AG04450 (cell line): ENCODE results near the gene DDX52. TPM values are rescaled to one million over a fixed set of nuclear protein-coding genes. Genes with fewer than 3 reads are reported as not detected.

Experiments used
- CTCF ChIA-PET: fragments of 300-600, 350-600 bp; formaldehyde crosslinking; extraction: SDS; loops from one replicate; lab custom pipeline; 2022; ENCODE audit warnings: antibody characterized with exemption, inconsistent platforms; lab: Charles Lee
- POLR2A ChIA-PET: fragments of 350-600 bp; formaldehyde crosslinking; extraction: SDS; loops from one replicate; lab custom pipeline; 2021; ENCODE audit warnings: antibody characterized with exemption, inconsistent platforms; lab: Yijun Ruan, JAX
- DNase-seq: peaks from one replicate; pipeline ENCODE4 v3.0.0-alpha.2; 2011; ENCODE audit warnings: low read depth, low spot score
- H3K27ac ChIP-seq: one replicate; pipeline ENCODE4 v1.5.1; 2012; ENCODE audit warnings: low read depth, low read length, control low read depth
- H3K27me3 ChIP-seq: one replicate; pipeline ENCODE4 v1.6.0; 2012; ENCODE audit warnings: low read length; ENCODE audit not compliant: control insufficient read depth, insufficient read depth
- H3K4me3 ChIP-seq: 2 replicates; pipeline ENCODE4 v1.5.1; 2011; ENCODE audit warnings: mild to moderate bottlenecking, low read depth, low read length, control low read depth
- H3K9me3 ChIP-seq: 2 replicates; pipeline ENCODE4 v1.5.1; 2012; ENCODE audit warnings: low read length; ENCODE audit not compliant: control insufficient read depth, insufficient read depth
- polyA plus RNA-seq: library from polyadenylated mRNA; depleted of rRNA; stranded (reverse); fragments of >200 nt; gene quantifications from 2 replicates; pipeline ENCODE4 v1.2.3, GENCODE V29; 2011; rRNA removed
- small RNA-seq: library from RNA; depleted of rRNA; stranded (forward); fragments of <200 nt; gene quantifications from one replicate; pipeline ENCODE3, GENCODE V24; 2012; ENCODE audit warnings: low read depth; ENCODE audit not compliant: insufficient read length
- TF ChIP-seq, protein P1 (sequence below): IDR thresholded peaks from 2 replicates; pipeline ENCODE4 v1.5.1; 2011; ENCODE audit warnings: low read depth, low read length, control low read depth, inconsistent platforms

DDX52 gene
- polyA plus RNA-seq, 1 experiment, result 31.8 TPM

DNA sequence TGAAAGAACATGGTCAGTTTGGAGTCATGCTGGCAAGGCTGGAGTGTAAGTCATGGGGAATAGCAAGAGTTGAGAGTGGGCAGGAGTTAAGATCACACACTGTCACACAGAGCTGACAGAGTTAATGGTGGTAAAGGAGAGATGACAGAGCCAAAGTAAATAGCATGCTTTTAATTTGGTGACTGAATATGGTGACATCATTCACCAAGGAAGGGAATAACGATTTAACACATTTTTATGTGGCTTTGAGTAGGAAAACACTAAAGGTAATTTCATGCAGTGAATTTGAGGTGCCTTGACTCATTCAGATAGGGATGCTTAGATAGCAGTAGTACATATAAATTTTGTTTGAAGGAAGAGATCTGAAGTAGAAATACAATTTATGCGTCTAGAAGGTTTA, 76.1 kb downstream of the DDX52 start:
- TF ChIP-seq, protein P1, sequence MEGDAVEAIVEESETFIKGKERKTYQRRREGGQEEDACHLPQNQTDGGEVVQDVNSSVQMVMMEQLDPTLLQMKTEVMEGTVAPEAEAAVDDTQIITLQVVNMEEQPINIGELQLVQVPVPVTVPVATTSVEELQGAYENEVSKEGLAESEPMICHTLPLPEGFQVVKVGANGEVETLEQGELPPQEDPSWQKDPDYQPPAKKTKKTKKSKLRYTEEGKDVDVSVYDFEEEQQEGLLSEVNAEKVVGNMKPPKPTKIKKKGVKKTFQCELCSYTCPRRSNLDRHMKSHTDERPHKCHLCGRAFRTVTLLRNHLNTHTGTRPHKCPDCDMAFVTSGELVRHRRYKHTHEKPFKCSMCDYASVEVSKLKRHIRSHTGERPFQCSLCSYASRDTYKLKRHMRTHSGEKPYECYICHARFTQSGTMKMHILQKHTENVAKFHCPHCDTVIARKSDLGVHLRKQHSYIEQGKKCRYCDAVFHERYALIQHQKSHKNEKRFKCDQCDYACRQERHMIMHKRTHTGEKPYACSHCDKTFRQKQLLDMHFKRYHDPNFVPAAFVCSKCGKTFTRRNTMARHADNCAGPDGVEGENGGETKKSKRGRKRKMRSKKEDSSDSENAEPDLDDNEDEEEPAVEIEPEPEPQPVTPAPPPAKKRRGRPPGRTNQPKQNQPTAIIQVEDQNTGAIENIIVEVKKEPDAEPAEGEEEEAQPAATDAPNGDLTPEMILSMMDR, result no peak
- ChIA-PET POLR2A (no interaction called here), CTCF (interaction anchor here (1.3 kb wide), 1 partner anchor 194 kb away, joined by 4 read pairs; no protein-coding TSS in a partner anchor)
- Histone ChIP-seq H3K4me3 (no peak overlapping the region), H3K9me3 (no peaks in the 10 kb centered on the region), H3K27me3 (no peaks in the 10 kb centered on the region), H3K27ac (no peak overlapping the region)
- DNase-seq, result no peak

DNA sequence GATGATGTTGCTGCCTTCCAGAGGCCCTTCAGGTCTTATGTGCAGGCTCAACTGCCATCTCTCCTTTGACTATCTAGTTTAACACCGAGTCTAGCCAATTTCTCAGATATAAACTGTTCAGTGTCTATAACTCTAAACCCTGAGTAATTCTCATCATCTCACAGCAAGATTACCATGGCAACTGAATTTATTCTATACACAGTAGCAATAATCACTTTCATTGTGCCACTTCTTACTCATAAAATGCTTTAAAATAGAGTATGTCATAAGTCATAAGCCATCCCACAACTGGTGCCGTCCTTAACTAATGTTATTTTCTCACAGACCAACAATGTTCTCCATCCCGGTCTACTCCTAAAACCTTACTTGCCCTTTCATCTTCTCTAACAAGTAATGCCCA, 79.0 kb downstream of the DDX52 start:
- H3K27me3 ChIP-seq, result no peaks in the 10 kb centered on the region
- ChIA-PET POLR2A (no interaction called here), CTCF (no interaction called here)
- no peak overlapping the region for H3K27ac ChIP-seq
- H3K9me3 ChIP-seq, result no peaks in the 10 kb centered on the region
- TF ChIP-seq, protein P1, result no peak
- H3K4me3 ChIP-seq, result no peak overlapping the region
- no peak for DNase-seq

DNA sequence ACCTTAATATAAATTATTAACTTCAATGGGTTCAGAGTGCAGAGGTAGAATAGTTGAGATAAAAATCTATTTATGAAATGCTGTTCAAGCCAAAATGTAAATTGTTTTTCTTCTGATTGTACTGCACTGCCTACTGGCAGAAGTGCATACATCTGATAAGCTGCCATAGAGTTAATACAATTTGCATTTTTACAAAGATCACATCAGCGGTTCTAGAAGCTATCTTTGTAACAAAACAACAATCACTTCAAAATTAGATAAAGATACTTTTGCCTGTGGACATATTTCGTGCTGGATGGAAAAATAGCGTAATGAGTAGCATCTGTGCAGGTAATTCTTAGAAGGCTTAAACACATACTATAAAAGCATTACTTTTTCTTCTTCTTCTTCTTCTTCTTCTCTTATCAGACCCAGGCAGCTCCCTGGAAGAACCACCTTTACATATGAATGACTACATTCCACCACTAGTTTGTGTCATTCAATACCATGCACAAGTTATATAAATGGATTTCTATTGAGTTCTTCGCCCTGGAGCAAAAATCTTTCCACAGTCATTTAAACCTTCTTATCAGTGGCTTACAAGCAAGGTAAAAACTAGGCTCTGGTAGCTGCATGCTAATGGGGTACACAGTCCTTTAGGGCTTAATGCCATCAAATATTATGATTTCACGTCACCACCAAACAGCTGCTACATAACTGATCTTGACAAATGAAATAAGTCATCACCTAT, 81.1 kb downstream of the DDX52 start:
- Histone ChIP-seq H3K27ac (no peak overlapping the region), H3K27me3 (no peaks in the 10 kb centered on the region)
- CTCF ChIA-PET, result interaction anchor here (0.6 kb wide), 1 partner anchor 959 kb away, joined by 3 read pairs; no protein-coding TSS in a partner anchor

More for the DNA sequence above, 81.1 kb downstream of the DDX52 start:
- DNase-seq, result no peak
- TF ChIP-seq, protein P1, result no peak
- Histone ChIP-seq H3K4me3 (no peak overlapping the region), H3K9me3 (no peaks in the 10 kb centered on the region)
- POLR2A ChIA-PET, result no interaction called here

Small RNA genes lying within 50 kb of the gene (small RNA-seq; reads per million reads assigned to genes)
- not detected for gene MIR378J

Other genes starting within 250 kb of the DDX52 start
- 53.6 and 57.9 TPM in 2 replicates for gene ACACA, start 236.6 kb downstream of the DDX52 start, polyA plus RNA-seq
- 18.1 and 21.4 TPM in 2 replicates for gene TADA2A, start 236.6 kb downstream of the DDX52 start, polyA plus RNA-seq
- 76.7 and 96.7 TPM in 2 replicates for gene DUSP14, start 153.6 kb downstream of the DDX52 start, polyA plus RNA-seq
- 24.9 and 26.2 TPM in 2 replicates for gene SYNRG, start 34.0 kb downstream of the DDX52 start, polyA plus RNA-seq
- gene HNF1B, start 101.6 kb upstream of the DDX52 start, polyA plus RNA-seq, result not detected in 2 replicates